Fibroblast of upper back skin (primary cell): ENCODE measurements around the gene GJC2.
"Not testable (repeated sequence)": the region's sequence is repeated elsewhere in the genome, so short reads cannot be mapped to it uniquely, and the experiment has no call there.

ENCODE experiments used
- DNase-seq: peaks from one replicate; pipeline ENCODE4 v3.0.0-alpha.2; 2013

GJC2 gene

GRCh38 chr1:228149406-228150119 lies at the start of gene GJC2:
Gene GJC2 (plus strand): TSS chr1:228149930. CDS start chr1:228157759, 7,829 bp downstream.
- no peak for DNase-seq

DNA sequence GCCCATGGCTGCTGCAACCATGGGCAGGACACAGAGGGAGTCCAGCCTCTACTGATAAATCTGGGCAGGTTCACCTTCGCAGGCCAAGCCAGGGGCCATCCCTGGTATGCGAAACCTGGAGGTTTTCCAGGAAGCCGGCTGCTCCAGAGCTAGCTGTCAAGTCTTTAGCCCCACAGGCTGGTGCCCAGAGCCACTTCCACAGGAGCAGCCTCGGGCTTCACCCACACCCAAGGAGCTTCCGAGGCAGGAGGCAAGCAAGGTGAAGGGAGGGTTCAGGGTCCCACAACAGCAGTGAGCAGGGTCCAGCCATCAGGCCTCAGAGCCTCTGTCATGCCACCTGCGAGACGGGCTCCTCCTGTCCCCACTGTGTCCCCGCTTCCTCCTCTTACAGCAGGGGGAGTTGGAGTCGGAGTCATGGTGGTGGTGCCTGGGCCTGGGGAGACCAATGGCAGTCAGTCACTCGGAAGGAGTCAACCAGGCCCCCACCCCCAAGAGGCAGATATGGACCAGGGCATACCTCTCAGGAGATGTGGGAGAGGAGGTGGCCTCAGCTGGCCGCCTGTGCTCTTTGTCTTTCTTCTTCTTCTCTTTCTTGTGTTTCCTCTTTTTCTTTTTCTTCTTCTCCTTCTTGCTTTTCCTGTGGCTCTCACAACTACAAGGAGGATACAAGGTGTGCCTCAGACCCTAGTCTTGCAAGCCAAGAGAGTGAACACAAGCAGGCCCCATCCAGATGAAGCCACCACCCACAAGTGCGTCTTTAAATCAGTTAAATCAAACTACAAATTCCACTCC lies 48.7 kb upstream of the GJC2 start:
- no peak for DNase-seq

GRCh38 chr1:228101614-228101993 lies 48.1 kb upstream of the GJC2 start:
- no peak for DNase-seq

GRCh38 chr1:228101994-228102790 lies 47.5 kb upstream of the GJC2 start:
- peak; percentile 16 for DNase-seq

DNA sequence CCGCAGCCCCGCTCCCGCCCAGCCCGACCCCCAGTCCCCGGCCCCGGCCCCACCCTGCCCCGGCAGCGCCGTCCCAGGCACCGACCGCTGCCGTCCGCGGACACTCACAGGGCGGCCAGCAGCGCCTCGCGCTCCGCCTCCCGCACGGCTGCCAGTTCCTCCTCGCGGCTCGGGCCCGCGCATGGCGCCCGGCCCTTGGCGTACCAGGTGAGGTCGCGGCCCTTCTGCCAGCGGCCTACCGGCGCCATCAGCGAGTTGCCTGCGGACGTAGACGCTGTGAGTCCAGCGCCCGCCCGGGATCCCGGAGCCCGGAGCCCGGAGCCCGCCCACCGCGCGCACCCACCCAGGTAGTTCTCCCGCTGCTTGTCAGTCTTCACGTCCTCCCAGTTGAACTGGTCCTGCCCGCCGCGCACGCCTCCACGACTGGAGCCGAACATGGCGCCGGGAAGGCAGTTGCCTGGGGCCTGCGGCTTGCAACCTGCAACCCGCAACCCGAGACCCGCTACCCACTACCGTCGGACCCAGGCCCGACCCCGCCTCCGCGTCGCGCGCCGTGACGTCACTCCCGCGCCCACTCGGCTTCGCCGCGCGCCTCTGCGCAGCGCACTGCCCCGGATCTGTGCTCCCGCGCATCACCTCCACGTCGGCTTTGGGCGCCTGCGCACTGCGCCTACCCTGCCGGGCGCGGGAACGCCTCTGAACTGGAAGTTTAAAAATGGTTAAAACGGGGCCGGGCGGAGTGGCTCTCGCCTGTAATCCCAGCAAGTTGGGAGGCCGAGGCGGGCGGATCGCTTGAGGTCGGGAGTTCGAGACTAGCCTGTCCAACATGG lies 46.7 kb upstream of the GJC2 start, which contains the start of gene C1orf35:
Gene C1orf35 (minus strand): TSS at position 535 of the 830 bp plus-strand sequence. CDS start 98 bp downstream, at position 437.
- peak; percentile 90 for DNase-seq

DNA sequence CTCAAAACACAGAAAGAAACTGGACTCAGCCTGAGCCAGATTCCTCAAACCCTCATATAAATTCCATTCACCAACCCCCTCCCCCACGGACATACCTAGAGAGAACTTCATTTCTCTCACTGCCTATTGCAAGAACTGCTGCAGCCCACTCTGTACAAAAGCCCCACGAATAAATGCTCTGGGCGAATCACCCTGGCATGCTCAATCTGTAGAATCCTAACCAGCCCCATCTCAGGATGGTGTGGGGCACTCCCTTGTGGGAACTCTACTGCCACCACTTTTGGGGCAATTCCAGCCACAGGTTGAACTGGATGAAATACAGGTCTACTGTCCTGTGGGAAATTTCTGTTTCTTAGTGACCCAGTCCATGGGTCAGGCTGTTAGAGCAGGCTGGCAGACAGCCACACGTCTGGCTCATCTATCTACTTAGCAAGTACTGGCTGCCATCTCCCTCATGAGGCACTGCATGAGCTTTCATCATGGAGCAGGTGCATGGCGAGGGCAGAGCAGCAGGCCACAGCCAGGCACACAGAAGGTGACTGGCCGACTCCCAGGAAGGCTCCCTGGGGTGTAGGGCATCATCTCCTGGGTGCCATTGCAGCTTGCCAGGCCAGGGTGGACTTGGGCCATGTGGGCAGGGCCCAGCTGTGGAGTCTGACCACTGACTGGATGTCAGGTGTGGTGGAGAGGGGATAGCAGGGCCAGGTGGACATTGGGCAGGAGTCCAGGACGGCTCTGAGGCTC lies 45.0 kb upstream of the GJC2 start:
- peak; percentile 28 for DNase-seq

- no peak for DNase-seq
Measured at GRCh38 chr1:228105270-228105995, 44.3 kb upstream of the GJC2 start.

GRCh38 chr1:228105996-228106799 lies 43.5 kb upstream of the GJC2 start:
- DNase-seq = no peak

- DNase-seq = no peak
Measured at GRCh38 chr1:228106800-228107054, 43.0 kb upstream of the GJC2 start.

DNA sequence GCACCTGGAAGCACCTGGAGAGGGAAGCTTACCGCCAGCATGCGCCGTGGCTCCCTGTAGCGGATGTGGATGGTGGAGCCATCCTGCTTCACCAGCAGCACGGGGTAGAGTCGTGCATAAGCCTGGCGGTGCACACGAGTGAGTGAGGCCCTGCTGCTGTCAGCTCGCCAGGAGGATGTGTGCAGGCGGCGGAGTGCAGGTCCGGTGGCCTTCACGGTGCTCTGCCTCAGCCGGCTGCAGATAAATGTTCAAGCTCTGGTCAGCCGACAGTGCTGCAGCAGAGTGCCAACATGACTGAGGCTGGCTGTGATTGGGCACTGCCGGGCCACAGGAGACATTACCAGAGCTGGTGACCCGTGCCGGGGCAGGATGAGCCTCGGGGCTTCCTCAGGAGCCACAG lies 42.1 kb upstream of the GJC2 start:
- no peak for DNase-seq

- no peak for DNase-seq
Measured at GRCh38 chr1:228108055-228108690, 41.6 kb upstream of the GJC2 start.

DNA sequence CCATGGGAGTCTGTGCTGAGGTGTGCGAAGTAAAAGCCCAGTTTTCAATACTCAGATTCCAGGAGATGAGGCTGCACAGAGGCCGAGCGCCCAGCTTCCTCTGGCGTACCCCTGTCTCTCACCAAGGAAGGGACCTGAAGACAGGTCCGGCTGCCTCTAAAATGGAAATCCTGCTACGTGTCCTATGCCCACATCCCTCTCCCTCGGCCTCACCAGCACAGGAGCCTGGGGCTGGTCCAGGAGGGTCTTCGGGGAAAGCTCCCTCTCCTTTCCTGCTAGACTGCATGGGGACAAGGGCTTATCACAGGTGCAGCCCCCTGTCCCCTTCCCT lies 41.0 kb upstream of the GJC2 start:
- DNase-seq = no peak

DNA sequence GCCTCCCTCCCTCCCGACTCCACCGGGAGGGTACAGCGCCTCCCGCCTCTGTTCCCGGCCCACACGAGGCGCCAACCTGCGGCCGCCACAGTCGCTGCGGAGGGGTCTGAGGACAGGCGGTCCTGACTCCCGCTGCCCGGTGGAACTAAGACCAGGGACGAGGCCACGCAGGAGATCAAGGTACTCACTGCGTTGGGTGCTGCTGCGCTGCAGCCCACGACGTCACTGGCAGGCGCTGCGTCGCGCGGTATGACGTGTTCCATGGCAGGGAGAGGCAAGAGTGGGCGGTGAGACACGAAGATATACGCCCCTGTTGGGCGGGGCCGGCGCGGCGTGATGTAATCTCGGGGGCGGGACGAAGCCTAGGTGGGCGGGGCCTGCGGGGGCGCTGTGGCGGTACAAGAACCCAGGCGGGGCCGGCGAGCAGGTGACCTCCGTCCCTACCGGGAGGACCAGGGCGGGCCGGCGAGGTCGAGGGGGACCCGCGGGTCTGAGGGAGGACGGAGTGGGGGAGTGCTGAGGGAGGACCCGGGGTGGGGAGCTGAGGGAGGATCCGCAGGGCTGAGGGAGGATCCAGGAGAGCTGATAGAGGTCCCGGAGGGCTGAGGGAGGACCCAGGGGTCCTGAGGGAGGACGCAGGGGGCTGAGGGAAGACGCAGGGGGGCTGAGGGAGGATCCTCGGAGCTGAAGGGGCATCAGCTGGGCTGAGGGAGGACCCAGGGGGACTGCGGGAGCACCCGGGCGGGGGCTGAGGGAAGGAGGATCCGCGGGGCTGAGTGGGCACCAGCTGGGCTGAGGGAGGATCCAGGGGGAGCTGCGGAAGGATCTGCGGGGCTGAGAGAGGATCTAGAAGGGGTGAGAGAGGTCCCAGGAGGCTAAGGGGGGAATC lies 40.4 kb upstream of the GJC2 start, which contains the start of gene MRPL55:
Gene MRPL55 (minus strand): TSS at position 227 of the 889 bp plus-strand sequence. CDS start 1,039 bp downstream, outside the sequence.
- peak; percentile 95 for DNase-seq

DNA sequence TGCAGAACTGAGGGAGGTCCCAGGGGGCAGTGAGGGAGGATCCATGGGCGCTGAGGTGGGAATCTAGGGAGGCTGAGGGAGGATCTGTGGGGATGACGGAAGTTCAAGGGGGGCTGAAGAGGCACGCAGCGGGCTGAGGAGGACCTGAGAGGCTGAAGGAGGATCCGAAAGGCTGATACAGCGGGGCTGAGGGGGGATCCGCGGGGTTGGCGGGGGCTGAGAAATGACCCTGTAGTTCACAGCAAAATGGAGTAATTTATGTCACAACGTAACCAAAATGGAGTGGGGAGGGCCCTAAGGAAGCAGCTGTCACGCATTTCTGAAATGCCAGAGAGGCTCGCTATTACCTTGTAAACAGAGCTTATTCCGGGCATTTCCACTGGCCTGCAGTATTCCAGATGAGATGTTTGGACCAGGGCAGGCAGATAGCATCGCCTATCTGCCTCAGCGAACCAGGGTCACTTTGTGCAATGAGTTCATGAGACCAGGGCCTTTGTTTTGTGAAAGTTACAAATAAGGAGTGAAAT lies 39.7 kb upstream of the GJC2 start:
- DNase-seq = no peak

DNA sequence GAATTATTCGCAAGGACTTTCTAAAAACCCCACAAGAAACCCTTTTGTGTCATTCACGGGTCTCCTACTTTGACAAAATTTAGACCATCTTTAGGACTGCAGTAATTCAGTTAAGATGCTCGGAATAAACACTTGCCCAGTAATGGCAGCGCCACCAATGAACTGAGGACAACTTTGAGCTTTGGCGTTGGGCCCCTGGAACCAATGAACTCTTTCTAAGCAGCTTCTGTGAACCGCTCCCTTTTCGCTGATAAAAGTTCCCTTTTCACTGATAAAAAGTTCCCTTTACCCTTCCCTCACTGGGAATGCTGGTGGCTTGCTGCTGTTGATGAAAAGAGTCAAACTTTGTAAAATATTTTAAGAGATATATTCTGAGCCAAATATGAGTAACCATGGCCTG lies 39.2 kb upstream of the GJC2 start:
- DNase-seq = no peak

GRCh38 chr1:228111315-228111714 lies 38.4 kb upstream of the GJC2 start:
- not testable (repeated sequence) for DNase-seq

DNA sequence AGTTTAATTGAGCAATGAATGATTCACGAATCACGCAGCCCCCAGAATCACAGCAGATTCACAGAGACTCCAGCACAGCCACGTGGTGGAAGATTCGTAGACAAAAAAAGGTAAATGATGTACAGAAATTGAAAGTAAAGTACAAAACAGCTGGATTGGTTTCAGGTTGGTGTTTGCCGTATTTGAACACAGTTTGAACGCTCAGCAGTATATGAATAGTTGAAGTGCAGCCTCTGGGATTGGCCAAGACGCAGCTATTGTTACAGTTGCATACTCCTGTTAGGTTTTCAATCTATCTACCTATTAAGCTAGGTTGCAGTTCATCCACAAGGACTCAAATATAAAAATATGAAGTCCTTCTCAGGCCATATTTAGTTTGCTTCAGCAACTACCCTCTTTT lies 37.6 kb upstream of the GJC2 start:
- no peak for DNase-seq

DNA sequence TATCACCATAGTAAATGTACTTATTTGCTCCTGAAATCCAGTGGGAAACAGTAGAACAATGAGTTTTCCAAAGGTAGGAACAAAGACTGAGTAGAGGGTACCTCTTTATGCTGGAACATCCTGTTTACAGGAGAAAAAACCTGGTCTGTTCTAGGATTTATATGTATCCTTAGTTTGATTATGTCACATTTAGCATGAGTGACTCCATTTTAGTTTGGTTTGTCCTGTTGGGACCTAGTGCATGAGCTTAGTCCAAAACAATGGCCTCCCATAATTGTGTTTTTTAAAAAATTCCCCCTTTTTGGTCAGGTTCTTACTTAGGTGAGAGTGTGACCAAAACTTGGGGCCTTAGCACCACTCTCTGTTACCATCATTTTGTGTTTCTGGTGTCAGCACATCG lies 37.1 kb upstream of the GJC2 start:
- no peak for DNase-seq

GRCh38 chr1:228114827-228115226 lies 34.9 kb upstream of the GJC2 start:
- DNase-seq = no peak
